Glutamatergic neuron (in vitro differentiated cells): ENCODE results near the gene LARP4B. TPM values are rescaled to one million over a fixed set of nuclear protein-coding genes. Genes with fewer than 3 reads are reported as not detected.

Source experiments
- DNase-seq: peaks from one replicate; pipeline ENCODE4 v3.0.0; 2022
- H3K27ac Mint-ChIP-seq: one replicate; pipeline ENCODE4 v1.8.0; 2020; ENCODE audit warnings: mild to moderate bottlenecking, mixed read lengths, inconsistent platforms; ENCODE audit not compliant: unreplicated experiment
- H3K27me3 Mint-ChIP-seq: one replicate; pipeline ENCODE4 v1.8.0; 2020; ENCODE audit warnings: mild to moderate bottlenecking, moderate library complexity, mixed read lengths, inconsistent platforms; ENCODE audit not compliant: unreplicated experiment
- H3K36me3 Mint-ChIP-seq: one replicate; pipeline ENCODE4 v1.8.0; 2020; ENCODE audit warnings: mild to moderate bottlenecking, mixed read lengths, inconsistent platforms; ENCODE audit not compliant: unreplicated experiment
- H3K4me1 Mint-ChIP-seq: one replicate; pipeline ENCODE4 v1.8.0; 2020; ENCODE audit warnings: mild to moderate bottlenecking, low read depth, mixed read lengths, inconsistent platforms; ENCODE audit not compliant: unreplicated experiment
- H3K4me3 Mint-ChIP-seq: one replicate; pipeline ENCODE4 v1.8.0; 2020; ENCODE audit warnings: mild to moderate bottlenecking, mixed read lengths, inconsistent platforms; ENCODE audit not compliant: unreplicated experiment
- H3K9me3 Mint-ChIP-seq: one replicate; pipeline ENCODE4 v1.8.0; 2020; ENCODE audit warnings: mild to moderate bottlenecking, moderate library complexity, mixed read lengths, inconsistent platforms; ENCODE audit not compliant: unreplicated experiment
- CTCF ChIP-seq: fragments of 200-600 bp; sonication (generic); IDR thresholded peaks from one replicate; pipeline ENCODE4 v1.5.0; 2021; ENCODE audit not compliant: partially characterized antibody, unreplicated experiment
- total RNA-seq: library from RNA; stranded (reverse); fragmentation: NEBNext Ultra II Directional; extraction: Animal tissue kit (Norgen Biotek cat#: 25700); gene quantifications from one replicate; pipeline ENCODE4 v1.2.1, GENCODE V29; 2021; ENCODE audit not compliant: unreplicated experiment

LARP4B gene
- total RNA-seq, 1 donor from 2014 or later, result 65.6 TPM

GRCh38 chr10:953836-954235, 22.3 kb upstream of the LARP4B start:
- Mint-ChIP-seq H3K4me1 (peaks cover 4% of the 10 kb centered on the region), H3K4me3 (no peak overlapping the region), H3K9me3 (peaks cover 3% of the 10 kb centered on the region), H3K27me3 (peaks cover 4% of the 10 kb centered on the region), H3K36me3 (no peaks in the 10 kb centered on the region), H3K27ac (no peak overlapping the region)
- no peak for DNase-seq
- no peak for TF ChIP-seq CTCF

GRCh38 chr10:949446-949845, 17.9 kb upstream of the LARP4B start:
- Mint-ChIP-seq H3K4me3 (no peak overlapping the region), H3K9me3 (peaks cover 3% of the 10 kb centered on the region), H3K36me3 (no peaks in the 10 kb centered on the region), H3K27me3 (no peaks in the 10 kb centered on the region), H3K4me1 (peaks cover 4% of the 10 kb centered on the region), H3K27ac (no peak overlapping the region)
- no peak for DNase-seq
- no peak for TF ChIP-seq CTCF

GRCh38 chr10:948347-948746, 16.8 kb upstream of the LARP4B start:
- H3K4me3 Mint-ChIP-seq, result no peak overlapping the region
- H3K27me3 Mint-ChIP-seq, result no peaks in the 10 kb centered on the region
- no peaks in the 10 kb centered on the region for H3K36me3 Mint-ChIP-seq
- no peak overlapping the region for H3K27ac Mint-ChIP-seq
- peaks cover 3% of the 10 kb centered on the region for H3K9me3 Mint-ChIP-seq
- DNase-seq, result no peak
- peaks cover 4% of the 10 kb centered on the region for H3K4me1 Mint-ChIP-seq
- TF ChIP-seq CTCF, result no peak

- no peak for DNase-seq
- Mint-ChIP-seq H3K27me3 (no peaks in the 10 kb centered on the region), H3K9me3 (peaks cover 3% of the 10 kb centered on the region), H3K4me1 (peaks cover 4% of the 10 kb centered on the region), H3K4me3 (no peak overlapping the region), H3K36me3 (no peaks in the 10 kb centered on the region), H3K27ac (no peak overlapping the region)
- TF ChIP-seq CTCF, result no peak
These were observed 16.4 kb upstream of the LARP4B start for GRCh38 chr10:947881-948280.

- peaks cover 4% of the 10 kb centered on the region for H3K4me1 Mint-ChIP-seq
- no peak overlapping the region for H3K27ac Mint-ChIP-seq
- no peaks in the 10 kb centered on the region for H3K27me3 Mint-ChIP-seq
- no peak overlapping the region for H3K4me3 Mint-ChIP-seq
- H3K9me3 Mint-ChIP-seq, result peaks cover 3% of the 10 kb centered on the region
- DNase-seq, result no peak
- no peak for TF ChIP-seq CTCF
- no peaks in the 10 kb centered on the region for H3K36me3 Mint-ChIP-seq
These were observed 15.5 kb upstream of the LARP4B start for GRCh38 chr10:947051-947450.
